IgD-negative memory B cell (primary cell): ENCODE measurements around the gene LRBA. TPM values are rescaled to one million over a fixed set of nuclear protein-coding genes. Genes with fewer than 3 reads are reported as not detected.
A peak's percentile ranks its signal among the peaks of the same experiment; 100 is the strongest.

Source experiments
- H3K27ac Mint-ChIP-seq, 3 donors: one replicate each; pipeline ENCODE4 v1.8.0; 2020 to 2022; ENCODE audit warnings: mild to moderate bottlenecking in 3 of 3, mixed read lengths in 3 of 3, moderate library complexity in 1 of 3
- H3K27me3 Mint-ChIP-seq: one replicate; pipeline ENCODE4 v1.8.0; 2021; ENCODE audit warnings: mixed read lengths
- H3K36me3 Mint-ChIP-seq: one replicate; pipeline ENCODE4 v1.8.0; 2020; ENCODE audit warnings: mild to moderate bottlenecking, mixed read lengths
- H3K4me1 Mint-ChIP-seq, 3 donors: one replicate each; pipeline ENCODE4 v1.8.0; 2020 to 2022; ENCODE audit warnings: mixed read lengths in 3 of 3, mild to moderate bottlenecking in 1 of 3
- H3K4me3 Mint-ChIP-seq, 4 donors: one replicate each; pipeline ENCODE4 v1.8.0; 2020 to 2022; ENCODE audit warnings: mild to moderate bottlenecking in 4 of 4, mixed read lengths in 4 of 4, moderate library complexity in 3 of 4
- H3K9me3 Mint-ChIP-seq, 3 donors: one replicate each; pipeline ENCODE4 v1.8.0; 2020 to 2021; ENCODE audit warnings: mixed read lengths in 3 of 3, mild to moderate bottlenecking in 1 of 3
- polyA plus RNA-seq: library from polyadenylated mRNA; unstranded; fragments of 300-500 nt; fragmentation: Illumina TruSeq; gene quantifications from one replicate; pipeline ENCODE4 v1.2.3, GENCODE V29; 2021

The LRBA gene
- polyA plus RNA-seq, 1 donor from 2014 or later = 15.3 TPM

GRCh38 chr4:150431221-150431620 lies 583.9 kb downstream of the LRBA start:
- Mint-ChIP-seq H3K27ac (no peak overlapping the region), H3K27me3 (no peaks in the 10 kb centered on the region), H3K36me3 (peaks cover 15% of the 10 kb centered on the region), H3K4me1 (peaks cover 0 to 4% (median 1%) of the 10 kb centered on the region in 3 donors), H3K9me3 (no peaks in the 10 kb centered on the region), H3K4me3 (no peak overlapping the region)

GRCh38 chr4:150425161-150425560 lies 589.9 kb downstream of the LRBA start:
- peaks cover 5% of the 10 kb centered on the region for H3K36me3 Mint-ChIP-seq
- H3K9me3 Mint-ChIP-seq = no peaks in the 10 kb centered on the region
- H3K4me1 Mint-ChIP-seq = peaks cover 0 to 4% (median 1%) of the 10 kb centered on the region in 3 donors
- H3K27me3 Mint-ChIP-seq = no peaks in the 10 kb centered on the region
- no peak overlapping the region for H3K4me3 Mint-ChIP-seq
- no peak overlapping the region for H3K27ac Mint-ChIP-seq

GRCh38 chr4:150423503-150423902 lies 591.6 kb downstream of the LRBA start:
- no peak overlapping the region for H3K27ac Mint-ChIP-seq

GRCh38 chr4:150423074-150423473 lies 592.0 kb downstream of the LRBA start:
- Mint-ChIP-seq H3K4me3 (no peak overlapping the region), H3K9me3 (no peaks in the 10 kb centered on the region), H3K4me1 (peaks cover 0 to 2% (median 1%) of the 10 kb centered on the region in 3 donors), H3K27me3 (no peaks in the 10 kb centered on the region), H3K27ac (no peak overlapping the region), H3K36me3 (peaks cover 5% of the 10 kb centered on the region)

More at GRCh38 chr4:150423503-150423902, 591.6 kb downstream of the LRBA start:
- Mint-ChIP-seq H3K36me3 (peaks cover 5% of the 10 kb centered on the region), H3K27me3 (no peaks in the 10 kb centered on the region), H3K9me3 (no peaks in the 10 kb centered on the region), H3K4me3 (no peak overlapping the region), H3K4me1 (peaks cover 0 to 2% (median 1%) of the 10 kb centered on the region in 3 donors)

- H3K4me3 Mint-ChIP-seq = no peak overlapping the region
- H3K36me3 Mint-ChIP-seq = peaks cover 5% of the 10 kb centered on the region
- no peaks in the 10 kb centered on the region for H3K27me3 Mint-ChIP-seq
- H3K9me3 Mint-ChIP-seq = no peaks in the 10 kb centered on the region
- H3K4me1 Mint-ChIP-seq = peaks cover 0 to 2% (median 0%) of the 10 kb centered on the region in 3 donors
- H3K27ac Mint-ChIP-seq = no peak overlapping the region
Observed at GRCh38 chr4:150421612-150422011, 593.5 kb downstream of the LRBA start.

GRCh38 chr4:150419939-150420338 lies 595.1 kb downstream of the LRBA start:
- no peak overlapping the region for H3K27ac Mint-ChIP-seq
- peaks cover 0 to 2% (median 0%) of the 10 kb centered on the region in 3 donors for H3K4me1 Mint-ChIP-seq
- H3K27me3 Mint-ChIP-seq = no peaks in the 10 kb centered on the region
- H3K4me3 Mint-ChIP-seq = no peak overlapping the region
- no peaks in the 10 kb centered on the region for H3K9me3 Mint-ChIP-seq
- peaks cover 5% of the 10 kb centered on the region for H3K36me3 Mint-ChIP-seq

GRCh38 chr4:150418757-150419410 lies 596.2 kb downstream of the LRBA start:
- H3K27ac Mint-ChIP-seq = no peak overlapping the region

GRCh38 chr4:150415213-150415612 lies 599.9 kb downstream of the LRBA start:
- no peaks in the 10 kb centered on the region for H3K27me3 Mint-ChIP-seq
- no peak overlapping the region for H3K27ac Mint-ChIP-seq
- H3K4me1 Mint-ChIP-seq = peaks cover 0 to 2% (median 0%) of the 10 kb centered on the region in 3 donors
- H3K9me3 Mint-ChIP-seq = no peaks in the 10 kb centered on the region
- no peak overlapping the region for H3K4me3 Mint-ChIP-seq
- peaks cover 6% of the 10 kb centered on the region for H3K36me3 Mint-ChIP-seq

More at GRCh38 chr4:150418757-150419410, 596.2 kb downstream of the LRBA start:
- Mint-ChIP-seq H3K36me3 (peaks cover 6% of the 10 kb centered on the region), H3K9me3 (no peaks in the 10 kb centered on the region), H3K27me3 (no peaks in the 10 kb centered on the region), H3K4me1 (peaks cover 0 to 2% (median 0%) of the 10 kb centered on the region in 3 donors), H3K4me3 (no peak overlapping the region)

GRCh38 chr4:150411520-150411919 lies 603.6 kb downstream of the LRBA start:
- H3K27me3 Mint-ChIP-seq = no peaks in the 10 kb centered on the region
- H3K4me3 Mint-ChIP-seq = no peak overlapping the region
- peaks cover 15% of the 10 kb centered on the region for H3K36me3 Mint-ChIP-seq
- H3K4me1 Mint-ChIP-seq = no peaks in the 10 kb centered on the region
- no peak overlapping the region for H3K27ac Mint-ChIP-seq
- H3K9me3 Mint-ChIP-seq = no peaks in the 10 kb centered on the region

GRCh38 chr4:150402871-150403272 lies 612.2 kb downstream of the LRBA start:
- no peak overlapping the region for H3K4me3 Mint-ChIP-seq
- peaks cover 23% of the 10 kb centered on the region for H3K36me3 Mint-ChIP-seq
- H3K9me3 Mint-ChIP-seq = no peaks in the 10 kb centered on the region
- H3K27me3 Mint-ChIP-seq = no peaks in the 10 kb centered on the region
- no peaks in the 10 kb centered on the region for H3K4me1 Mint-ChIP-seq
- H3K27ac Mint-ChIP-seq = no peak overlapping the region

- Mint-ChIP-seq H3K4me3 (no peak overlapping the region), H3K9me3 (no peaks in the 10 kb centered on the region), H3K27me3 (no peaks in the 10 kb centered on the region), H3K36me3 (peaks cover 17% of the 10 kb centered on the region), H3K27ac (no peak overlapping the region), H3K4me1 (no peaks in the 10 kb centered on the region)
Observed at GRCh38 chr4:150401083-150401687, 613.9 kb downstream of the LRBA start.

GRCh38 chr4:150395872-150396271 lies 619.2 kb downstream of the LRBA start:
- Mint-ChIP-seq H3K36me3 (peaks cover 21% of the 10 kb centered on the region), H3K4me1 (peaks cover 0 to 2% (median 0%) of the 10 kb centered on the region in 3 donors), H3K27me3 (no peaks in the 10 kb centered on the region), H3K27ac (no peak overlapping the region), H3K9me3 (peaks cover 0 to 2% (median 1%) of the 10 kb centered on the region in 3 donors), H3K4me3 (no peak overlapping the region)

GRCh38 chr4:150394046-150394445 lies 621.0 kb downstream of the LRBA start:
- peaks cover 0 to 2% (median 1%) of the 10 kb centered on the region in 3 donors for H3K9me3 Mint-ChIP-seq

GRCh38 chr4:150391052-150391451 lies 624.0 kb downstream of the LRBA start:
- peak overlapping the region in 1 of 3 donors; percentile 1 for H3K27ac Mint-ChIP-seq
- no peaks in the 10 kb centered on the region for H3K27me3 Mint-ChIP-seq
- peaks cover 29% of the 10 kb centered on the region for H3K36me3 Mint-ChIP-seq

More at GRCh38 chr4:150394046-150394445, 621.0 kb downstream of the LRBA start:
- no peak overlapping the region for H3K27ac Mint-ChIP-seq
- H3K27me3 Mint-ChIP-seq = no peaks in the 10 kb centered on the region
- H3K4me3 Mint-ChIP-seq = peak overlapping the region in 1 of 4 donors; percentile 27
- H3K4me1 Mint-ChIP-seq = peaks cover 0 to 3% (median 0%) of the 10 kb centered on the region in 3 donors
- peaks cover 18% of the 10 kb centered on the region for H3K36me3 Mint-ChIP-seq

GRCh38 chr4:150390531-150390910 lies 624.6 kb downstream of the LRBA start:
- Mint-ChIP-seq H3K27me3 (no peaks in the 10 kb centered on the region), H3K4me1 (peaks cover 1 to 3% (median 3%) of the 10 kb centered on the region in 3 donors), H3K27ac (no peak overlapping the region), H3K9me3 (peaks cover 1 to 4% (median 2%) of the 10 kb centered on the region in 3 donors), H3K4me3 (no peak overlapping the region), H3K36me3 (peaks cover 29% of the 10 kb centered on the region)

More at GRCh38 chr4:150391052-150391451, 624.0 kb downstream of the LRBA start:
- Mint-ChIP-seq H3K4me3 (no peak overlapping the region), H3K9me3 (peaks cover 1 to 4% (median 2%) of the 10 kb centered on the region in 3 donors), H3K4me1 (peaks cover 1 to 3% (median 3%) of the 10 kb centered on the region in 3 donors)
